NK-92 (cell line): Measurements from ENCODE around the gene SWAP70.
"Not testable (repeated sequence)": the region's sequence is repeated elsewhere in the genome, so short reads cannot be mapped to it uniquely, and the experiment has no call there.

Experiments
- DNase-seq: peaks from one replicate; lab custom pipeline; 2025; ENCODE audit not compliant: unreplicated experiment; lab: John Stamatoyannopoulos, UW

SWAP70 gene

GRCh38 chr11:9691865-9692264, 28.0 kb downstream of the SWAP70 start:
- no peak for DNase-seq

- DNase-seq: no peak
Measured at GRCh38 chr11:9692691-9693090, 28.8 kb downstream of the SWAP70 start.

GRCh38 chr11:9693801-9694553, 30.1 kb downstream of the SWAP70 start:
- no peak for DNase-seq

- DNase-seq: not testable (repeated sequence)
Measured at GRCh38 chr11:9695228-9695627, 31.4 kb downstream of the SWAP70 start.

- no peak for DNase-seq
Measured at GRCh38 chr11:9697766-9698165, 33.9 kb downstream of the SWAP70 start.

GRCh38 chr11:9700105-9700801, 36.4 kb downstream of the SWAP70 start:
- no peak for DNase-seq

- DNase-seq: no peak
Measured at GRCh38 chr11:9701799-9702198, 37.9 kb downstream of the SWAP70 start.

GRCh38 chr11:9703280-9703679, 39.4 kb downstream of the SWAP70 start:
- no peak for DNase-seq

GRCh38 chr11:9704037-9704436, 40.2 kb downstream of the SWAP70 start:
- DNase-seq: no peak

- DNase-seq: no peak
Measured at GRCh38 chr11:9704620-9705019, 40.7 kb downstream of the SWAP70 start.

GRCh38 chr11:9705361-9705760, 41.5 kb downstream of the SWAP70 start:
- not testable (repeated sequence) for DNase-seq

- no peak for DNase-seq
Measured at GRCh38 chr11:9708544-9708943, 44.7 kb downstream of the SWAP70 start.

- DNase-seq: no peak
Measured at GRCh38 chr11:9710223-9710622, 46.3 kb downstream of the SWAP70 start.

GRCh38 chr11:9710852-9711251, 47.0 kb downstream of the SWAP70 start:
- no peak for DNase-seq

GRCh38 chr11:9711454-9712307, 47.8 kb downstream of the SWAP70 start:
- no peak for DNase-seq

- no peak for DNase-seq
Measured at GRCh38 chr11:9714272-9714940, 50.5 kb downstream of the SWAP70 start.

- DNase-seq: no peak
Measured at GRCh38 chr11:9716275-9717039, 52.6 kb downstream of the SWAP70 start.

- no peak for DNase-seq
Measured at GRCh38 chr11:9717040-9717357, 53.1 kb downstream of the SWAP70 start.

GRCh38 chr11:9717719-9718118, 53.8 kb downstream of the SWAP70 start:
- DNase-seq: no peak

- no peak for DNase-seq
Measured at GRCh38 chr11:9718147-9718546, 54.3 kb downstream of the SWAP70 start.
